Measurements from ENCODE around the gene VPS51. TPM values are rescaled to one million over a fixed set of nuclear protein-coding genes. Genes with fewer than 3 reads are reported as not detected.
"Not testable (repeated sequence)": the region's sequence is repeated elsewhere in the genome, so short reads cannot be mapped to it uniquely, and the experiment has no call there.

The VPS51 gene
- total RNA-seq, 1 experiment from 2014 or later: 139 TPM

DNA sequence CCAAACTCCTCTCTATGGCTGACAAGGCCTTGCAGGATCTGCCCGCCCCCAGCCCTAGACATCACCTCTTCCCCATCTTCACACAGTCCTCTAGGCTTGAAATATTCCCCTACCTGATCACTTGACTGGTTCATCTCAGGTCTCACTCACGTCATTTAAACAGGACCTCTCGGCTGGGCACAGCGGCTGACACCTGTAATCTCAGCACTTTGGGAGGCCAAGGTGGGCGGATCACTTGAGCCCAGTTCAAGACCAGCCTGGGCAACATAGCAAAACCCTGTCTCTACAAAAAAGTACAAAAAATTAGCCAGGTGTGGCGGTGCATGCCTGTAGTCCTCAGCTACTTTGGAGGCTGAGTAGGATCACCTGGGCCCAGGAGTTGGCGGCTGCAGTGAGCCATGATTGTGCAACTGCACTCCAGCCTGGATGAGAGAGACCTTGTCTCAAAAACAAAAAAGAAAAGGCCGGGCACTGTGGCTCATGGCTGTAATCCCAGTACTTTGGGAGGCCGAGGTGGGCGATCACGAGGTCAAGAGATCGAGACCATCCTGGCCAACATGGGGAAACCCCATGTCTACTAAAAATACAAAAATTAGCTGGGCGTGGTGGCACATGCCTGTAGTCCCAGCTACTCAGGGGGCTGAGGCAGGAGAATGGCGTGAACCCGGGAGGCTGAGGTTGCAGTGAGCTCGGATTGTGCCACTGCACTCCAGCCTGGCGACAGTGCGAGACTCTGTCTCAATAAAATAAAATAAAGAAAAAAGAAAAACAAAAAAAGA lies 23.1 kb downstream of the VPS51 start:
- not testable (repeated sequence) for DNase-seq (ENCODE audit: low read depth)

DNA sequence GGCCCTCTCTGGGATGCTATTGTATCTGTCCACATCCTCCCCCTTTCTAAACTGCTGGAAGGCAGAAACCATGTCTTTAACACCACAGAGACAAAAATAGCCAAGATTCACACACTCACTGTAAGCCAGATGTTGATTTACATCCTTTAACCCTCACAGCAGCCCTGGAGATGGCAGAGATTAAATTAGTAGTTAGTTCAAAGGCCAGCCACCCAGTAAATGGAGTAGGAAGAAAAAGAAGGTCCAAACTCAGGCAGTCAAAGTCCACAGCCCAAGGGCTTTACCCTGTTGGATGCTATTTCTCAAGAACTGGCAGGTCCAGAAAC lies 23.6 kb downstream of the VPS51 start:
- DNase-seq (ENCODE audit: low read depth): no peak

DNA sequence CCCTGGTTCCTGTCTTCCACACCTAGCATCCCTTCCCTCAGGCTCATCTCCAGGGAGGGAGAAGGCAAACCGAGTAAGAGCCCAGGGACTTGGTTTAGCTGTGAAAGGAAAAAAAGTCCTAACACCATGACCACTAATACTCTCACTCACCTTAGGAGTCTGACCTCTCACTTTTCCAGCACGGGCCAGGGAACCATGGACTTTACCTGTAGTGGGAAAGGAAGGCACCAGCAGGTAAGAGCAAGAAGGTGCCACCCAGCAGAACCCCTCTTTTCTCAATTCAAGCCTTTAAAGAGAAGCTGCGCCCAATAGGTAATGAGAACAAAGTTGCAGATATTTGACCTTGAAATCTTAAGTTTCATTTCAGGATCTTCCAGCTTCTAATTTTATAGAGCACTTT lies 24.8 kb downstream of the VPS51 start:
- DNase-seq (ENCODE audit: low read depth): no peak

DNA sequence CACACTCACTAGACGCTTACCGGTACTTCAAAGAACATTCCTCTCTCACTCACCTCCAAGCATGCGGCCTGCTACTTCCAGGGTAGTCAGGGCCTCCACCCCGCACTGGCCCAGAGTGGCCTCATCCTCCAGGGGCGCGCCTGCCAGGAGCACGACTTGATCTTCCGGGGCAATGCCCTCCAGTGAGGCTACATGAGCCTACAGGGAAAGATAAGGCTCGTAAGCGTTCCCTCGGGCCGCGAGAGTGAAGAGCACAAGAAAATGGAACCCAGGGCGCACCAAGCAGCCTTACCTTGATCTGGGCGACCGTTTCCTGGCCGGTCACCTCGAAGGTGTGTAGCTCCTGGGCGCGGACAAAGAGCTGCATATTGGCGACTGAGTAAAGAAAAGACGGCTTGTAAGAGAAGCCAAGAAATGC lies 25.4 kb downstream of the VPS51 start:
- DNase-seq (ENCODE audit: low read depth): no peak

DNA sequence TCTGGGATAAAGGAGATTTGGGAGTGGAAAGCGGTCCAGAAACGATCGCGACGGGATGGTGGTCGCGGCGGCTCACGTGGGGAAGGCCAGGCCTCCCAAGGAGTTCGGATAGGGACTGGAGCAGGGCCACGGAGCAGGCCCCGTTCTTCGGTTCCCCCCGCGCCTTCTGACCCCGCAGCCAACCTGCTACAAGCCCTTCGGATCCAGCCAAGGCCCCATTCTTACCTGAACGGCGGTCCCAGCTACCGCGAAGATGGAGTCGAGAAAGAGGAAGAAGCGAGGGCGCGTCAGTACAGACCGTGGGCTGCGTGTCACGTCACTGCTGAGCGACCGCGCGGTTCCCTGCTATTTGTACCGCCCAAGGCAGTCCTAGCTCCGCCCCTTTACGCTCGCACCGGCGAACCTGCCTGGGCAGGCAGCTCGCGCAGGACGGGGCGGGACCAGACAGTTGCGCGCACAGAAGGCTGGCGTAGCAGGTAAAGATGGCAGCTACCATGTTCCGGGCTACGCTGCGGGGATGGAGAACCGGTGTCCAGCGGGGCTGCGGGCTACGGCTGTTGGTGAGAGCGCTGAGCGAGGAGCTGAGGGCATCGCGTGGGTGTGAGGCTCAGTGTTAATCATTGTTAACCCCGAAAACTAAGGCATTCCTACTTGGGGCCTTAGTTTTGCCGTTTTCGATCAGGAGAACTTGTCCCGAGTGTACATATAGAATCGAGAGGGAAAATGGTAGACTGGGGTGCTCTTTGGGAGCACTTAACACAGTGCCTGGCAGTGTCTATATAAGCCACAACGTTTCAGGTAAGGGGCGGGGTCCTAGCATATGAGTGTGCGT lies 26.1 kb downstream of the VPS51 start, which contains the start of the genes FAU and MRPL49:
TSS of gene FAU (minus strand) at position 270 of the 832 bp plus-strand sequence. CDS start 321 bp downstream, outside the sequence.
TSS of gene MRPL49 (plus strand) at position 457 of the 832 bp plus-strand sequence. CDS start at position 483, 26 bp downstream.
- peak; percentile 96 for DNase-seq (ENCODE audit: low read depth)

DNA sequence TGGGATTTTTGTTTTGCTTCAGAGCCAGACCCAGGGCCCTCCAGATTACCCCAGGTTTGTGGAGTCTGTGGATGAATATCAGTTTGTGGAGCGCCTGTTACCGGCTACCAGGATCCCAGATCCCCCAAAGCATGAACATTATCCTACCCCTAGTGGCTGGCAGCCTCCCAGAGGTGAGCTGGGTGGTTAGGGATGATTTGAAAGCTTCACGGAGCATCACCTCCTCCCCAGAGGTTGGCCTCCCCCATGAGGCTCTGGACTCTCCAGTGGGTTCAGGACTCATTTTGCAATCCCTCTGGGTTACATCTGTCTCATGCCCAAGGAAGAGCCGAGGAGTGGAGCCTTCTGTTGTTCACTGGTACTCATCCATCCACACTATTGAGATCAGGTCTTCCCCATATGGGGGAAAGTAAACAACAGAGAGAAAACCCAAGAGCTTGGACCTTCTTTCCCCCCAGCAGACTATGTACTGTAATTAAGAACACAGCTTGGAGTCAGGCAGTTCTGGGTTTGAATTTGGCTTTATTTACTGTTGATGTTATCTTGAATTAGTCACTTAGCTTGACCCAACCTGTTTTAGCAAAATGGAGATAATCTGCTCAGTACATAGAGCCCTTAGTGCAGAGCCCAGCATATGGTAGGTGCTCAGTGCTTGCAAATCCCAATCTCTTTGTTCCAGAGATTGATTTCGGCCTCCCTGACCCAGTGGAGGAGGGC lies 28.6 kb downstream of the VPS51 start:
- DNase-seq (ENCODE audit: low read depth): no peak

DNA sequence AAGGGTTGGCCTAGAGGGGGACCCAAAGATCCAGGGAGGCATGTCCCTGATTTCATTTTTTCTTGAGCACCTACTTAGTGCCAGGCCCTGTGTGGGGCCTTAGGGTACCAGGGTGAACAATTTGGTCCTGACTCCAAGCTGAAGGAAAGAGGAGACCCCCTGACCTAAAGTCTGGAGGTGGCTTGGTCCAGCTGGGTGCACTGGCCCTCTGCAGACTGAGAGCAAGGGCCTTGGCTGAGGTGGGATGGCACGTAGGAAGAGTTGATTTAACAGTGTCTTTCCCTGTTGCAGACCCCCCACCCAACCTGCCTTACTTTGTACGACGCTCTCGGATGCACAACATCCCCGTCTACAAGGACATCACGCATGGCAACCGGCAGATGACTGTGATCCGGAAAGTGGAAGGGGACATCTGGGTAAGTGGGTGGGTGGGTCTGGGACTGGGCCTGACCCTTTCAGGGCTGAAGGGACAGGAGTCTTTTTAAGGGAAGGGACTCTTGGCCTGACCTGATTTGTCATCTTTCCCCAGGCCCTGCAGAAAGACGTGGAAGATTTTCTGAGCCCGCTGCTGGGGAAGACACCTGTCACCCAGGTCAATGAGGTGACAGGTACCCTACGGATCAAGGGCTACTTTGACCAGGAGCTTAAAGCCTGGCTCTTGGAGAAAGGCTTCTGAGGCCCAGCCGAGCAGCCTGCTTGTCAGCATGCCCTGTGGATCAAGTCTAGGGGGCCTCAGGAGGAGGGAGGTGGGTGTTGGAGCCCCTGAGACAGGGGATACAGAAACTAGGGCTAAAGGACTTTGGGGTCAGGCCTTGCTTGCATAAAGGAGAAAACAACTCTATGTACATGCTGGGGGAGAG lies 29.4 kb downstream of the VPS51 start:
- no peak for DNase-seq (ENCODE audit: low read depth)

DNA sequence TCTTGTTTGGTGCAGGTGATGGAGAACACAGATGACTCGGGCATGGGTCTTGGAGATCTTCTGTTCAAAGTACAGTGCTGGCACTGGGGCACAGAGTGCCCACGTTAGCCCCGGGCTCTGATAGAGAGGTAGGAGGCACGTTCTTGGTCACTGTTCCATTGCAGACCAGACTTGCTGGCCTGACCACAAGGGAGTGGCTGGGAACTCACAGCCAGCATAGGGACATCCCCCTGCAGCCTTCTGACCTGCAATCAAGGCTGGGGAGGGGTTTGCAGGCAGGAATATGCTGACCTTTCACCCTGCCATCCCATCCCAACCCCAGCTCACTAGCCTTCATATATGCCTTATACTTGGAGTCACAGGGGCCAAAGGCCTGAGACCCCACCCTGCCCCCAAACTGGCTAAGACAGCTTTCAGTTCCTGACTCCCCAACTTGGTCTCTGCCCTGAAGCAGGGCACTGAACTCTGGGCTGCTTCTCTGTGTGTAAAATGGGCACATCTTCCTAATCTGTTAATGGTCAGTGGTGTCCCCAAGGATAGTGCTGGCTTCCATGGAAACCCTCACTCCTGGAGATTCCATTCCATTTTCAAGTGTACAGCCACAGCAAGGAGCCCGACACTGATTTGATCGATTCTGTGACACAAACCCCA lies 30.7 kb downstream of the VPS51 start:
- no peak for DNase-seq (ENCODE audit: low read depth)

DNA sequence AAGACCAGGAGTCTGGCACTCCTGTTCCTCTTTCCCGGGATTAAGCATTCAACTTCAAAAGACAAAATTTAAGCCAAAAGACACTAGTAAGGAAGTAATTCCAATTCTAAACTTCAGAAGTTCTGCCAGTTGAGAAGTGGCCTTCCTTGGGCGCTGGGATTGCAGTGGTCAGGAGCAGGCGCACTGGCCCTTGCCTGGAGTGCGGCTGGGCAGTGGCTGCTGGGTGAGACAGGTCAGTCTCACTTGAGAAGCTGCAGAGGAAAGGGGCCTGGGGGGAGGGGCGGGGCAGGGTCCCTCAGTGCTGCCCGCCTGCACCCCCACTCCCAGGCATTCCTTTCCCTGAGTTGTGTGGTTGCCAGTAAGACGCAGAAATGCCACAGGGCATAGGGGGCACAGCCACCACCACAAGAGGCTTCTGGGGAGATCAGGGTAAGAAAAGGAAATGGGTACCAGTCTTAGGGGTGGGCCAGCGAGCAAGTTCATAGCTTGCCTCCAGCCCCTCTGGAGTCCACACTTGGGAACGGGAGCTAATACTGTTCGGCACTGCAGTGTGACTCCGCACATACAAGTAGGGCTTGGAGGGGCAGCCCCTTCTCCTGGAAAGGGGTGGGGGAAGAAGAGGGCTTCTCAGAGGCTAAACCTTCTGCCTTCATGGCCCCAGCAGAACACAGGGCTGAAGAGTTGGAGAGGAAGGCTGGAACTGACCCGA lies 31.6 kb downstream of the VPS51 start:
- DNase-seq (ENCODE audit: low read depth): no peak

DNA sequence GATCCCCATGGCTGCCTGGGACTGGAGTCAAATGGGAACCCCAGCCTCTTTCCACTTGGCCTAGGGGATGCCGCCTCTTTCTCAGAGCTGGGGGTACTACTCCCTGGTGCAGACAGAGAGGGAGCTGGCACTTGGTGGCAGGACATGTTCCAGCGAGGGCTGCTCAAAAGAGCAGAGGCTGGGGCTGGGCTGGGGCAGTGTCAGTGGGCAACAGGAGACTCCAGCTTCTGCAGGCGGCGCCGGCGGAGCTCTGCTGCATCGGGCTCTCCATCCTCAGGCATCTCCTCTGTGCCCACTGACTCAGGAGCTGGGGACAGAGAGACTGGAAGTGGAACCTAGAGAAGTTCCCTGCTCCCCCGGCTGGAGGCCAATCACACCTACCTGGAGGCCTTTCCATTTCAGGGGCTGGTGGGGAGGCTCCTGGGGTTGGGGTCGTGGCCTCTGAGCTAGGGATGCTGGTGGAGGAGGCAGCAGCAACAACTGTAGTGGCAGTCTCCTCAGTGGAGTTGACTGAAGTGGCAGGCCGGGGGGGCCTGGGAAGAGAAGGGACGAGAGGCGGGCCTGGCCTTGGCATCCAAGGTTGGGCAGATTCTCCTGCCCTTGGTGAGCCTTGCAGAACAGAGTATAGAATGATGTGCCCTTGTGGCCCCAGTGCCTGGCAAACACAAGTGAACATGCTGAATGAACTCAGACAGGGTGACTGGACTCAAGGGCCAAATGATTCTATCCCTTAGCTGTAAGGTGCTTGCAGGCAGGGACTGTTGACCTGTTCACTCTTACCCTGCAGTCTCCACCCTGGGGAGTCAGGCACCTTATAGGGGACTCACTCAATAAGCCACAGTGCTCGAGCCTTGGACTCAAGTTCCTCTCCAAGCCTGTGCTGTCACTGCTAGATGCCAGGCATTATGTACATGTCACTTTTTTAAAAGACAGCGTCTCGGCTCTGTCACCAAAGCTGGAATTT lies 32.5 kb downstream of the VPS51 start:
- DNase-seq (ENCODE audit: low read depth): no peak

DNA sequence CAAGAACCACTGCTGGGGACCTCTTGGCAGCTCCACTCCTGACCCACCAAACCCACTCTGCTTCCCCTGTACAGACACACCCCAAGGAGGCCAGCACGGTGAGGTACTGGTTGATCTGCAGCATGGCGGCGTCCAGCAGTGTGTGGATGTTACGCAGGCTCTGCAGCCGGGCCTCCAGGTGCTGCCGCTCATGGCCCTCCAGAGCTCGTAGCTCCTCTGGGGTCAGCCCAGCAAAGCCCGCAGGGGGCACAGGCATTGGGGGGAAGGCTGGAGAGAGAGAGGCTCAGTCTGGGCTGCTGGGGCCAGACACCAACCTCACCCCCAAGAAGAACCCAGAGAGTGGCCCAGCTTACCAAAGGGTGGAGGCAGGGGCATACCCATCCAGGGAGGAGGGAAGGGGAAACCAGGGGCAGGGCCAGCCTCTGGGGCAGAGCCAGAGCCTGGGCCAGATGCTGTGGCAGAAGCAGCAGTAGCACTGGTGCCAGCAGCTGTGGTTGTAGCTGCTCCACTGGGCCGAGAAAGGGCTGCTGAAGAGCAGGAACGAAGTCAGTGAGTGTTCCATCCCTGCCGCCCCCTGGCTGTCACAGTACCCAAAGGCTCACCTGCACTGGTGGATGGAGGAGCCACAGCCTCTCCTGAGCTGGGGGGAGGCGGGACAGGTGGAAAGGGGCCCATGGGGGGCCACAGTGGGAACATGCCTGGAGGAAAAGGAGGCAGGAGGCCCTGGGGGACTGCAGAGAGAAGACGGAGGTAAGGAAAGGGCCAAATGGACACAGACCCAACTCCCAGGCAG lies 33.8 kb downstream of the VPS51 start:
- DNase-seq (ENCODE audit: low read depth): no peak

DNA sequence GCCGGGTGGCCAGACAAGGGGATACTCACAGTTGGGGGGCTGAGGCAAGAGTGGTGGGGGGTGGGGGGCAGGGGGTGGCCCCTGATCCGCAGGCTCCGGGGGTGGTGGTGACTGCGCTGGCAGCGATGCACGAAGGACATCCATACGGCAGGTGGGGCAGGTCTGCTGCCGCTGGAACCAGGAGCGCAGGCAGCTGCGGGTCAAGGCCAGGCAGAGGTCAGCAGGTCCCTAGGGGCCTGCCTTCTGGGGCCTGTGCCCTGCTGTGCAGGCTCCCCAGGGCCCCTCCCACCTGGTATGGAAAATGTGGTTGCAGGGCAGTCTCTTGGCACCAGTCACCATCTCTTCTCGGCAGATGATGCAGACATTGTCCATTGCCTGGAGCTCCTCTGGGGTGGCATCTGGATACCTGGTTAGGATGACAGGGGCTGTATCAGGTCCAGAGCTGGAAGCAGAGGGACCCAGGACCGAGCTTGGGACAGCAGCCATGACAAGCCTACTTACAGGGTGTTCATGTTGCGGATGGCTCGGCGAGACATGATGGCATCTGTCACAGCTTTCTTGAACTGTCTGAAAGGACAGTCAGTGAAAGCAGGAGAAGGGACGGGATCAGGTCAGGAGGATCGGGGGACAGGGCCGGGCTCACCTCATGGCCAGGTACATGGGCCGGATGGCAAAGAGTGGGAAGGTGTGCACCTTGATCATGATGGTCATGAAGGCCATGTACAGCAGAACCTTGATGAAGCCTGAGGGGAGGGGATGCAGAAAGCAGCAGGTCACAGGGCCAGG lies 34.8 kb downstream of the VPS51 start:
- no peak for DNase-seq (ENCODE audit: low read depth)

DNA sequence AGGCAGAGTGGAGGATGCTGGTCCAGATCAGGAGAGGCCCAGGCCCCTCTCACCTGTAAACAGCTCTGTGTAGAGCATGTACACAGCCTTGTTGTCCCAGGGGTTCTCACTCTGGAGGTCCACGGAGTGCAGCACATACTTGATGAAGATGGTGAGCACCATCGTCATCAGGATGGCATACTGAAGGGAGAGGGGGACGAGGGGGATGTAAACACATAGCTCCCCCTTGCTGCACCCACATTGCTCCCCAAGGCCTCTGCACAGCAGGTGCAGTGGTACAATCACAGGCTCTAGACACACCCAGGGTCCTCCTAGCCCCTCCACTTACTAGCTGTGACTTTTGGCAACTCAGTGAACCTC lies 35.4 kb downstream of the VPS51 start:
- no peak for DNase-seq (ENCODE audit: low read depth)

DNA sequence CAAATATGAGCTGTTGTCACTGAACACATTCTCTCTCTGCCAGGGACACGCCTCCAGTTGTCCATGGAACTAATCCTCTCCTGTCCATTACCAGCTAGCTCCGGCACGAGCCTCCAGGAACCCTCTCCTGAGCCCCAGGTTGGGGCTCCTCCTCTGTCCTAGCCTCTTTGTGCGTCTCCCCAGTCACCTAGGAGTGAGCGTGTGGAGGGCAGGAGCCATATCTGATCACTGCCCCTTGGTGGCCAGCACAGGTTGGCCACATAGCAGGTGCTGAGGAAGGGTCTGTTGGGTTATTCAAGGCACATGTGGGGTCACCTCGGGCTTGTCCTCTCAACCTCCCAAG lies 35.9 kb downstream of the VPS51 start:
- DNase-seq (ENCODE audit: low read depth): no peak

DNA sequence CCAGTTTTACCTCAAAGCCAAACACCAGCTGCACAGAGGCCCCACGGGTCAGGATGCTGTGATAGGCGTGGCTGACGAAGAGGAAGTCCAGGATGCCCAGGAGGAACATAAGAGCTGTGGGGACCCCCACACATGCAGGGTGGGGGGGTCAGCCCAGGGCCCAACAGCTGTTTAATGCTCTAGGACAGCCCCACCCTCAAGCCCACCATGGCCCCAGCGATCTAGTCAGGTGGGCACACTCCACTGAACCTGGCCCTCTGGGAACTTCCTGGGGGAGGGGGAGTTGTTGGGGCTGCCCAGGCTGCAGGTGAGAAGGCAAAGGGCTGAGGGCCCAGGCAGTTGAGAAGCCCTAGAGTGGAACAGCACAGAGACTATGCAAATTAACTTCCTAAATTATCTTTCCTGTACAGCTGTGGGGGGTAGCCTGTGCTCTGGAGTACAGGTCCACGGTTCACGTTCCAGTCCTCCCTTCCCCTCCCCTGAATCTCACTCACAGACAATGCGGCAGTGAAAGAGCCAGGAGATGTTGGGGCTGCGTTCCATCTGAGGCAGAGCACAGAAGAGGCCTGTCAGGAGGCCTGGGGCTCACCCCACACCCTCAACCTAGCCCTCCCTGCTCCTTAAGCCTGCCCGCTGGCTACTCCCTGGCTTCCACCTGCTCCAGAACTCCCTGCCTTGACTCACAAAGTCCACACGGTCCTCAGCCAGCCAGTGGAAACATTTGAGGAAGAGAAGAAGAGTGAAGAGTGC lies 36.4 kb downstream of the VPS51 start:
- no peak for DNase-seq (ENCODE audit: low read depth)

DNA sequence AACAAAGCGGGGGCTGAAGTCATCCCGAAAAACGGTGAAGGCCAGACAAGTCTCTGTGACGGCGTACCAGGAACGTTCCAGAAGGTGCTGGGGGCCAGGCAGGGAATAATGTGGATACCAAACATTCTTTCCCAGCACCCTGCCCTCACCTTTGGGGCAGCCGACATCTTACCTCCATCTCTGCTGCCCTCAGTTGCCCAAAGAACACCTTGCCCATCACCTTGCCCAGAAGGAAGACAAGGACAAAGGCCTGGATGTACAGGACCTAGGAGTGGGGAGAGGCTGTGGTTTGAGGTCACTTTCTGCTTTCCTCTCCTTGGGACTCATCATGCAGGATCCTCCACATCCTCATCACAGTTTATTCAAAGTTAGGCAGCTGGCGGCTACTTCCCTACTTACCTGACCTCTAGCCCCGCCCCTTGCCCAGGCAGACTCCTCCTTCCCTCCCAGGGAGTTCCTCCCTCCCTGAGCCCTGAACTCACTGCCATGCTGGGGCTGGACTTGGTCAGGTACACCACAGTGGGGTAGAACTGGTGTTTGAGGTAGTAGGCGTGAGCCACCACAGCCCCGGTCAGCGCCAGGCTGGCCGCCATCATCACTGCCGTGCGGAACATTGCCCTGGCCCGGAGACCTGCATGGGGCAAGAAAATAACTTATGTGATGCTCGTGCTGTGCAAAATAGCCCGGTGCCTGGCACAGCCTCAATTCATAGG lies 37.1 kb downstream of the VPS51 start:
- no peak for DNase-seq (ENCODE audit: low read depth)

All from HT1080 (cell line).